Activated CD4-positive, alpha-beta T cell treated with anti-CD3 and anti-CD28 coated beads, Interleukin-2, amount 10 ng/mL, durations not matched to agents 24 days and 14 days (primary cell): ENCODE results near the gene IFNA1. TPM values are rescaled to one million over a fixed set of nuclear protein-coding genes. Genes with fewer than 3 reads are reported as not detected.

ENCODE experiments used
- DNase-seq: peaks from one replicate; pipeline ENCODE4 v3.0.0; 2022
- H3K27ac Mint-ChIP-seq: one replicate; pipeline ENCODE4 v1.8.0; 2022; ENCODE audit warnings: mild to moderate bottlenecking, mixed read lengths
- H3K27me3 Mint-ChIP-seq: one replicate; pipeline ENCODE4 v1.8.0; 2022; ENCODE audit warnings: mixed read lengths
- H3K36me3 Mint-ChIP-seq: one replicate; pipeline ENCODE4 v1.8.0; 2022; ENCODE audit warnings: low read depth, mild to moderate bottlenecking, mixed read lengths
- H3K4me1 Mint-ChIP-seq: one replicate; pipeline ENCODE4 v1.8.0; 2021; ENCODE audit warnings: mixed read lengths
- H3K4me3 Mint-ChIP-seq: one replicate; pipeline ENCODE4 v1.8.0; 2022; ENCODE audit warnings: mild to moderate bottlenecking, moderate library complexity, mixed read lengths
- H3K9me3 Mint-ChIP-seq: one replicate; pipeline ENCODE4 v1.8.0; 2021; ENCODE audit warnings: mixed read lengths
- intact Hi-C: fragments of 100-400 bp; cut with micrococcal nuclease; formaldehyde crosslinking; loops from one replicate; pipeline ENCODE4 v1.15.1; 2023
- total RNA-seq: library from RNA; stranded (reverse); gene quantifications from 2 replicates; pipeline ENCODE4 v1.2.3, GENCODE V29; 2022

The IFNA1 gene
- total RNA-seq, 1 donor from 2014 or later, result not detected

DNA sequence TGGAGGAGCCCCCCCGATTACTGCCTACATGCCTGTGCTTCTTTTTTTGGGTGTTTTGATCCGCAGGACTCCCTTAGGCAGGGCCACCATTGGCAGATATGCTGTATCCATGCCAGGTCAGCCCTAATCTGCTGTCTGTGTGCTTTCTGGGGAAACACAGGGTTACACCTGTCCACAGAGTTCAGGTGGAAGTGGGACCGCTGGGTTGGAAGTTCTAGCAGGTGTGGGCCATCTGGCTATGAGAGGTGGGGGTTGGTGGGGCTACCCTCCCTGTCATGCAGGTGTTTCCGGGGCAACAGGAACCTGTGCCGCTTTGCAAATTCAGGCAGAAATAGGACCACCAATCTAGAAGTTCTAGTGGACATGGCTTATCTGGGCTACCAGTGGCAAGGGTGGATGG is 24.9 kb downstream of the IFNA1 start:
- Mint-ChIP-seq H3K4me3 (no peak overlapping the region), H3K9me3 (no peaks in the 10 kb centered on the region), H3K4me1 (no peaks in the 10 kb centered on the region), H3K36me3 (no peaks in the 10 kb centered on the region), H3K27ac (no peak overlapping the region), H3K27me3 (peaks cover 31% of the 10 kb centered on the region)
- intact Hi-C loops, result no loop called here
- DNase-seq, result no peak

DNA sequence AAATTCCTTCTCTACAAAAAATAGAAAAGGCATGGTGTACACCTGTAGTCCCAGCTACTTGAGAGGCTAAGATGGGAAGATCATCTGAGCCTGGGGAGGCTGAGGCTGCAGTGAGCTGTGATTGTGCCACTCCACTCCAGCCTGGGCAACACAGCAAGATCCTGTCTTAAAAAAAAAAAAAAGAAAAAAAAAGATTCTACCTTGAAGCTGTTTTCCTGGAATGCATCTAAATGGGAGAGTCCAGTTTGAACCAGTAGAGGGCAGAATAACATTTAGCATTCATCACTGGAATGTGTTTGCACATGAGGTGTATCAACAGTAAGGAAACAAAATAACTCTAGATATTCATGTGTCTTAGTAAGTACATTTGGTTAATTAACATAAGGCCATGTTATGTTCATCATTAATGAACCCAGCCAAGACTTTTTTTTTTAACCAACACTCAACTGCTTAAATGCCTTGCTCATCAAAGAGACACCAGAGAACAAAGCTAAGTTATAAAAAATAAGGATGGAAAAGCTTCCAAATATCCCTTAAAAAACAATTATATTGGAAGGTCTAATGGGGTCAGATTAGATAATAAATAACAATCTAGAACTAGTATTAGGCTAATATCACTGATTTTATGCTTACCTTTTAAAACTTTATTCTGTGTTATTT is 25.8 kb downstream of the IFNA1 start:
- Mint-ChIP-seq H3K4me3 (no peak overlapping the region), H3K9me3 (no peaks in the 10 kb centered on the region), H3K4me1 (no peaks in the 10 kb centered on the region), H3K36me3 (no peaks in the 10 kb centered on the region), H3K27ac (no peak overlapping the region), H3K27me3 (peaks cover 28% of the 10 kb centered on the region)
- DNase-seq, result peak; percentile 80
- intact Hi-C loops, result loop anchor here (1.0 to 2.0 kb wide), 2 partner anchors 243 to 323 kb away; no protein-coding TSS in a partner anchor

DNA sequence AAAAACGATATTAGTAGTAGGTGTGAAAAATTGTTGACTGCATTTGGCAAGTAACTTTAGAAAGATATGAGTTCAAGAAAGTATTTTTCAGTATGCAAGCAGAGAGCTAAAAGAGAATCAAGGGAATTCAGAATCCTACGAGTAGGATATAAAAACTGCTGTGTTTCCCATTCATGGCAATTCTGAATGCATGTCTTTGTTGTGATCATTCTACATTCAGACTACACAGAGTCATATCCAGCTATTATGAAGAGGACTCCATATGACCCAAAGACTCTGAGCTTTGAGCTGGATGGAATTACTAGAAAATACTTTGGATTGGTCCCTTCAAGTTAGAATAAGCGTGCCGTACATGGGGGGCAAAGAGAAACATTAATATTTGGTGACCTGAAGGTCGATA is 29.9 kb downstream of the IFNA1 start:
- DNase-seq, result no peak
- intact Hi-C loops, result no loop called here
- Mint-ChIP-seq H3K9me3 (no peaks in the 10 kb centered on the region), H3K4me1 (no peaks in the 10 kb centered on the region), H3K36me3 (no peaks in the 10 kb centered on the region), H3K27me3 (peaks cover 20% of the 10 kb centered on the region), H3K27ac (no peak overlapping the region), H3K4me3 (no peak overlapping the region)

DNA sequence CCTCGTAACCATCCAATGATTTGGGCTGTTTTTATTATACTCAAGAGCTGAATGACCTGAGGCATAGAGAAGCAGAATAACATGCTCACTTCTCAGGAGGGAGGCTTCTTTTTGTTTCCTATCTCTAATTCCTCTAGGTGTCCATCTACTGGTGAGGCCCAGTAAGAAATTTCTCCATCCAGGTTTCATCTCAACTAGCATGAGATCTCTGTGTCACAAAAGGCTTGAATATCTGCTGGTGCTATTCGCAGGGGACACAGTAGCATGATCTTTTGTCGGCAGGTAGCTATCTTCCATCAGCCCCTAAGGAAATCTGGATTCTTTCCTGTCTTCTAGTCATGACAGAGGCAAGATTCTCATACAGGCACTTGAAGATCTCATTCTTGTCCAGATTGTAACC is 33.0 kb downstream of the IFNA1 start:
- Mint-ChIP-seq H3K27ac (no peak overlapping the region), H3K36me3 (no peaks in the 10 kb centered on the region), H3K9me3 (no peaks in the 10 kb centered on the region), H3K4me3 (no peak overlapping the region), H3K27me3 (peaks cover 12% of the 10 kb centered on the region), H3K4me1 (no peaks in the 10 kb centered on the region)
- no peak for DNase-seq
- intact Hi-C loops, result no loop called here

DNA sequence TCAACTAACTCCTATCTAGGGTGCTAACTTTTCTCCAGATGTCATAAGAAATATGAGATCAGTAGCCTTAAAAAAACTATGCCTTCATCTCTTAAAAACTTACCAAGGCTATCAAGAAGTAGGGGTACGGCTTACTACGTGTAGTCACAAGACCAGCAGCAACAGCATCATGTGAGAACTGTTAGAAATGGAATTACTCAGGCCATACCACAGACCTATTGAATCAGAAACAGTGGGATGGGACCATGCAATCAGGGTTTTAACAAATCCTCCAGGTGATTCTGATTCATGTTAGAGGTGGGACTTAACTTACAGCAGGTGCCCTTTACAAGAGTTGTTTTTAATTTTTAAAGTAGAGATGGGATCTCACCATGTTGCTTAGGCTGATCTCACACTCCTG is 37.2 kb downstream of the IFNA1 start:
- Mint-ChIP-seq H3K27me3 (peaks cover 13% of the 10 kb centered on the region), H3K9me3 (no peaks in the 10 kb centered on the region), H3K4me1 (peaks cover 2% of the 10 kb centered on the region), H3K4me3 (no peak overlapping the region), H3K36me3 (no peaks in the 10 kb centered on the region), H3K27ac (no peak overlapping the region)
- intact Hi-C loops, result no loop called here
- no peak for DNase-seq

DNA sequence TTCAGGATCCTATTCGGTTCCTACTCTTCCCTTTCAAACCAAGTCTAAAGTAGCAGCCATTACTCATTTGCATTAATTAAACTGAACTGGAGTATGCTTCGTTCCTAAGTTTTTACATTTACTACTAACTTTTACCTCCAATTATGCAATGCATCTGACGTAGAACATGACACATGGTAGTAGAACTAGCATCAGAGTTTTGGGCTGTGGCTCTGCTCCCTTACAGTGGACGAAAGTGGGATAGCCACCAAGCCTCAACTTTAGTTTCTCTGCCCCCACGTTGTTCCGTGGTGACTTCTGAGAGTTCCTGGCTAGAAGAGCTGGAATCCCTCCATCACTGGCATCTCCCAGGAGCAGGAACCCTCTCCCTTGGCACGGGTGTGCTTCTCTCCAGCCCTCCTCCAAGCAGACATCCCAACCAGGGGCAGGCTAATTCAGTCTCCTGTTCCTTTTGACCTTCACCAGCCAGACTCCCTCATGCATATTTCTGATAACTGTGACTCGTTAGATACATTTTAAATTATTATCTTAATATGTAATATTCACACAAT is 39.0 kb downstream of the IFNA1 start:
- no peak overlapping the region for H3K27ac Mint-ChIP-seq

DNA sequence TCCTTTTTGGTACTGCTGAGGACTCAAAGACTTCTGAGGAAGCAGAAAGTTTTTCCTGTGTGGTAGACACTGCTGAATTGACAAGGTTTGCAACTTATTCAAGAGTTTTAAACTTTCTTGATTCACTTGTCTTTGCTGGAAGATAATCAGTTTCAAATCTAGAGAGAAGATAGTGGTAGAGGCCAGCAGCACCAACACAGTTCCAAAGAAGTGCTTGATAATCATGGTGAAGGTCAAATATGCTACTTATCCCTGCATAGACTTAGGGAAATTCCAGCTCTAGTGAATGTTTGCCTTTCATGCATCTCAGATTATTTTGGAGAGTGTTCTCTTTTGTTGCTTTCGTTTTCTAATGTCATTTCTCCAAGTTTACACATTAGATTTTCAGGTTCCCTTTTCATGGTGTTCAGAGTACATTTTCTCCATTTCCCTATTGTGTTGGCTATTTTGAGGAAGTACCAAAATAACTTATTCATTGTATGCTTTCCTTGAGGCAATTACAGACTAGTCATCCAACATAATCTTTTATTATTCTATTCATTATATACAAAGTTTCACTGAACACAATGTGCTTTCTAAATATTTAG is 41.3 kb downstream of the IFNA1 start:
- Mint-ChIP-seq H3K4me1 (peaks cover 2% of the 10 kb centered on the region), H3K36me3 (no peaks in the 10 kb centered on the region), H3K27ac (no peak overlapping the region), H3K9me3 (no peaks in the 10 kb centered on the region), H3K27me3 (peaks cover 9% of the 10 kb centered on the region), H3K4me3 (no peak overlapping the region)
- intact Hi-C loops, result no loop called here
- DNase-seq, result no peak

More for the DNA sequence above, 39.0 kb downstream of the IFNA1 start:
- Mint-ChIP-seq H3K4me3 (no peak overlapping the region), H3K4me1 (peaks cover 2% of the 10 kb centered on the region), H3K36me3 (no peaks in the 10 kb centered on the region), H3K27me3 (peaks cover 11% of the 10 kb centered on the region), H3K9me3 (no peaks in the 10 kb centered on the region)
- intact Hi-C loops, result no loop called here
- DNase-seq, result no peak

DNA sequence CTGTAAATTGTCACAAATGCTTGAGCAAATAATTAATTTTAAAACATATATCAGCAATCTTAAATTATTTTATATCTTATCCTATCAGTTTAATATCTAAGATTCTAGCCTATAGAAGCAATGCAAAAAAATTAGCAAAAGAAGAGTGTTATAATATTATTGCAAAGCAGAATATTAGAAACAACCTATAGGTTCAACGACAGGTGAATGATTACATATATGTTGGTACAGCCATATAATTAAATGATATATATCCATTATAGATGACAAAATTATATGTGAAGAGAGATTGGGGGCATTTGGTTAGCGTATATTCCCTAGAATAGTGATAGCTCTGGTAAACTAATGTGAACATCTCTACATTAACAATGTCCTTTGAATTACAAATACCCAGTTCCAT is 42.0 kb downstream of the IFNA1 start, which contains the start of gene IFNE:
TSS of gene IFNE (minus strand) at position 101 of the 400 bp plus-strand sequence. CDS start 619 bp downstream, outside the sequence.
- H3K9me3 Mint-ChIP-seq, result no peaks in the 10 kb centered on the region
- peaks cover 9% of the 10 kb centered on the region for H3K27me3 Mint-ChIP-seq
- H3K27ac Mint-ChIP-seq, result no peak within 1 kb of the TSS
- no peak within 1 kb of the TSS for H3K4me3 Mint-ChIP-seq
- no peak for DNase-seq
- no peaks in the 10 kb centered on the region for H3K36me3 Mint-ChIP-seq
- intact Hi-C loops, result no loop called here
- peaks cover 2% of the 10 kb centered on the region for H3K4me1 Mint-ChIP-seq

Other genes starting within 250 kb of the IFNA1 start
- not detected in 2 replicates for gene IFNA7, start 238.2 kb upstream of the IFNA1 start, total RNA-seq
- gene IFNA10, start 233.3 kb upstream of the IFNA1 start, total RNA-seq, result not detected in 2 replicates
- gene IFNA16, start 223.1 kb upstream of the IFNA1 start, total RNA-seq, result not detected in 2 replicates
- not detected in 2 replicates for gene IFNA17, start 212.2 kb upstream of the IFNA1 start, total RNA-seq
- not detected in 2 replicates for gene IFNA14, start 200.4 kb upstream of the IFNA1 start, total RNA-seq
- not detected in 2 replicates for gene IFNA5, start 135.1 kb upstream of the IFNA1 start, total RNA-seq
- gene KLHL9, start 105.0 kb upstream of the IFNA1 start, total RNA-seq, result 14.8 and 15.0 TPM in 2 replicates
- gene IFNA6, start 89.6 kb upstream of the IFNA1 start, total RNA-seq, result not detected in 2 replicates
- gene IFNA13, start 72.4 kb upstream of the IFNA1 start, total RNA-seq, result not detected in 2 replicates
- not detected in 2 replicates for gene IFNA2, start 55.0 kb upstream of the IFNA1 start, total RNA-seq
- gene IFNA8, start 31.3 kb upstream of the IFNA1 start, total RNA-seq, result not detected in 2 replicates
- not detected in 2 replicates for gene IFNE, start 41.9 kb downstream of the IFNA1 start, total RNA-seq